ENCODE measurements around the gene IPO9. TPM values are rescaled to one million over a fixed set of nuclear protein-coding genes. Genes with fewer than 3 reads are reported as not detected.
A peak's percentile ranks its signal among the peaks of the same experiment; 100 is the strongest.

The IPO9 gene
- total and polyA plus RNA-seq, 2 experiments from 2014 or later = 29.4 to 45.2 TPM

DNA sequence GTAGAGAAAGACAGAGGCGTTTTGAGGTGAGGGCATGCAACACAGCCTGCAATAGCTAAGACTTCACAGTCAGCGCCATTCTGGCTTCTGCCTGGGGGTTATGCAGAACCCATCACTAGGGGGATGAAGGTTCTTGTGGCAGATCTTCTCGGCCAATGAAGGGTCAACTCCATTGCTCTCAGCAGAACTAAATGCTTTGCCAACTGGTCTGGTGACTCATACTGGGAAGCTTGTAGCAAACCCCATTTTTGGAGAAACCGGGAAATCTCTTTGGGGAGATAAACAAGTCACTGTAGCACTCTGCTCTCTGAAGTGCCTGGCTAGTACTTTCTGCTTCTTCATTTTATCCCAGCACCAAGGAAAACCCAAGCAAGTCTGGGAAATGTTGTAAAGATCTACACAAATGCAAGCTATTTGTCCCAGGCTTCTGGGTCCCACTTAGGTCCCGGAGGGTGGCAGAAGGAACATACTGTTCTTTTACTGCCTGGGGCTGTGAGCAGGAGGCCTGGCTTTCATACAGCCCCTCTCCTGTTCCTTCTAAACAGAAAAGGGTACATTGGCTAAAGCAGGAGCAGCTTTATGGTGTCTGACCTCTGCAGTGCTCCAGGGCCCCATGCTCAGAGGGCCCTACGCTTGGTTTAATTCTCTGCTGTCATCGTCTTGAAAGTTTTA is 88.5 kb downstream of the IPO9 start:
- H3K36me3 ChIP-seq (replicated peaks; ENCODE audit: insufficient read depth, low read depth) = no peaks in the 10 kb centered on the region
- peaks cover 3% of the 10 kb centered on the region for H3K79me2 ChIP-seq
- 78% methylated on average over 7 of the region's 7 CpGs for WGBS (ENCODE audit: low lambda C conversion rate, missing lambda C conversion rate)
- peaks cover 18% of the 10 kb centered on the region for H3K4me1 ChIP-seq (ENCODE audit: insufficient read depth)
- no peaks in the 10 kb centered on the region for H3K9me3 ChIP-seq (ENCODE audit: low read depth)
- H3K27me3 ChIP-seq = no peaks in the 10 kb centered on the region
- peak overlapping the region; percentile 73 for H3K27ac ChIP-seq
- no peaks in the 10 kb centered on the region for H3K9me2 ChIP-seq (replicated peaks; ENCODE audit: insufficient read depth)
- TF ChIP-seq EZH2phosphoT487 (IDR thresholded peaks at IDR 0.05; ENCODE audit: low read depth, severe bottlenecking, unreplicated experiment) (no peak), EZH2 (IDR thresholded peaks at IDR 0.05; ENCODE audit: borderline replicate concordance) (no peak)
- TF ChIP-seq, protein P1, sequence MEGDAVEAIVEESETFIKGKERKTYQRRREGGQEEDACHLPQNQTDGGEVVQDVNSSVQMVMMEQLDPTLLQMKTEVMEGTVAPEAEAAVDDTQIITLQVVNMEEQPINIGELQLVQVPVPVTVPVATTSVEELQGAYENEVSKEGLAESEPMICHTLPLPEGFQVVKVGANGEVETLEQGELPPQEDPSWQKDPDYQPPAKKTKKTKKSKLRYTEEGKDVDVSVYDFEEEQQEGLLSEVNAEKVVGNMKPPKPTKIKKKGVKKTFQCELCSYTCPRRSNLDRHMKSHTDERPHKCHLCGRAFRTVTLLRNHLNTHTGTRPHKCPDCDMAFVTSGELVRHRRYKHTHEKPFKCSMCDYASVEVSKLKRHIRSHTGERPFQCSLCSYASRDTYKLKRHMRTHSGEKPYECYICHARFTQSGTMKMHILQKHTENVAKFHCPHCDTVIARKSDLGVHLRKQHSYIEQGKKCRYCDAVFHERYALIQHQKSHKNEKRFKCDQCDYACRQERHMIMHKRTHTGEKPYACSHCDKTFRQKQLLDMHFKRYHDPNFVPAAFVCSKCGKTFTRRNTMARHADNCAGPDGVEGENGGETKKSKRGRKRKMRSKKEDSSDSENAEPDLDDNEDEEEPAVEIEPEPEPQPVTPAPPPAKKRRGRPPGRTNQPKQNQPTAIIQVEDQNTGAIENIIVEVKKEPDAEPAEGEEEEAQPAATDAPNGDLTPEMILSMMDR (IDR thresholded peaks at IDR 0.05; ENCODE audit: poor library complexity) = no peak
- peak; percentile 58 for DNase-seq (ENCODE audit: low spot score)
- H2AFZ ChIP-seq = no peak overlapping the region
- no peaks in the 10 kb centered on the region for H4K20me1 ChIP-seq (ENCODE audit: insufficient read depth, poor library complexity, severe bottlenecking)
- H3K4me2 ChIP-seq = peak overlapping the region; percentile 46
- H3K4me3 ChIP-seq = no peak overlapping the region

DNA sequence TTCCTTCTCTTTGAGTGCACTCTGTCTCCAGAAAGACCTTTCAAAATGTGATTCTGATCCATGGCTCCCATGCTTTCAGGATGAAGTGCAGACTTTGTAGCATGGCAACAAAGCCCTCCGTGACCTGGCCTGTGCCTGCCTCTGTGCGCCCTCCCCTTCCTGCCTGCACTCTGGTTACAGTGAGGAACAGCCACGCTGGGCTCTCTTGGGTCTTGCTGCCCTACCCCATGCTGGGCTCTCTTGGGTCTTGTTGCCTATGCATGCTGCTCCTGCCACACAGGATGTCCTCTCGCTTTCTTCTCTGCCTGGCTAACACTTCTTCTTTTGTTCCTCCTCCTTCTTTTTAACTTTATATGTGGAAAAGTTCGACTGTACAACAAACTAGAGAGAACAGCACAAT is 89.4 kb downstream of the IPO9 start:
- TF ChIP-seq EZH2 (IDR thresholded peaks at IDR 0.05; ENCODE audit: borderline replicate concordance) (no peak), EZH2phosphoT487 (IDR thresholded peaks at IDR 0.05; ENCODE audit: low read depth, severe bottlenecking, unreplicated experiment) (no peak)
- TF ChIP-seq, protein P1 (IDR thresholded peaks at IDR 0.05; ENCODE audit: poor library complexity) = no peak
- Histone ChIP-seq H3K4me1 (ENCODE audit: insufficient read depth) (peaks cover 18% of the 10 kb centered on the region), H3K27ac (peak overlapping the region; percentile 73), H3K27me3 (no peaks in the 10 kb centered on the region), H3K9me2 (replicated peaks; ENCODE audit: insufficient read depth) (no peaks in the 10 kb centered on the region), H3K79me2 (peaks cover 3% of the 10 kb centered on the region), H3K9me3 (ENCODE audit: low read depth) (no peaks in the 10 kb centered on the region), H3K4me3 (no peak overlapping the region), H3K4me2 (peak overlapping the region; percentile 20), H4K20me1 (ENCODE audit: insufficient read depth, poor library complexity, severe bottlenecking) (no peaks in the 10 kb centered on the region), H3K36me3 (replicated peaks; ENCODE audit: insufficient read depth, low read depth) (no peaks in the 10 kb centered on the region), H2AFZ (no peak overlapping the region)
- 82% methylated on average over 5 of the region's 5 CpGs for WGBS (ENCODE audit: low lambda C conversion rate, missing lambda C conversion rate)
- no peak for DNase-seq (ENCODE audit: low spot score)

DNA sequence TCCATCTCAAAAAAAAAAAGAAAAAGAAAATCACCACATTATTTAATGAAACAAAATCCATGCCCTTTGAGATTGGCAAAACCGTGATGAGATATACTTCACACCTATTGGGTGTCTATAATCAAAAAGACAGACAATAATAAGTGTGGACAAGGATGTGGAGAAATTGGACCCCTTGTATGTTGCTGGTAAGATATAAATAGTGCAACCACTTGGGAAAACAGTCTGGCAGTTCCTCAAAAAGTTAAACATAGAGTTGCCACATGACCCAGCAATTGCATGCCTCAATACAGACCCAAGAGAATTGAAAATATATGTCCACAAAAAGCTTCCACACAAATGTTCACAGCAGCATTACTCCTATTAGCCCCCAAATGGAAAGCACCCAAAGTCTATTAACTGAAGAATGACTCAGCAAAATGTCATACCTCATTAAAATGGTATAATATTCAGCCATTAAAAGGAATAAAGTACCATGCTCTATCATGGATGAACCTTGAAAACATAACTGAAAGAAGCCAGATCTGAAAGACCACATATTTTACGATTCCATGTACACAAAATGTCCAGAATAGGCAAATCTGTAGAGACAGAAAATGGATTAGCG is 93.1 kb downstream of the IPO9 start:
- 93% methylated on average over 3 of the region's 3 CpGs for WGBS (ENCODE audit: low lambda C conversion rate, missing lambda C conversion rate)
- Histone ChIP-seq H3K4me1 (ENCODE audit: insufficient read depth) (peaks cover 9% of the 10 kb centered on the region), H3K36me3 (replicated peaks; ENCODE audit: insufficient read depth, low read depth) (no peaks in the 10 kb centered on the region), H4K20me1 (ENCODE audit: insufficient read depth, poor library complexity, severe bottlenecking) (no peaks in the 10 kb centered on the region), H3K27me3 (no peaks in the 10 kb centered on the region), H3K4me3 (no peak overlapping the region), H3K4me2 (no peak overlapping the region), H3K9me3 (ENCODE audit: low read depth) (no peaks in the 10 kb centered on the region), H3K27ac (no peak overlapping the region), H3K9me2 (replicated peaks; ENCODE audit: insufficient read depth) (no peaks in the 10 kb centered on the region), H2AFZ (no peak overlapping the region), H3K79me2 (peaks cover 3% of the 10 kb centered on the region)
- TF ChIP-seq, protein P1 (IDR thresholded peaks at IDR 0.05; ENCODE audit: poor library complexity) = no peak
- no peak for TF ChIP-seq EZH2phosphoT487 (IDR thresholded peaks at IDR 0.05; ENCODE audit: low read depth, severe bottlenecking, unreplicated experiment)
- TF ChIP-seq EZH2 (IDR thresholded peaks at IDR 0.05; ENCODE audit: borderline replicate concordance) = no peak
- no peak for DNase-seq (ENCODE audit: low spot score)

Measured in hepatocyte (in vitro differentiated cells).